Measurements from ENCODE around the gene UBE2QL1.

UBE2QL1 gene

DNA sequence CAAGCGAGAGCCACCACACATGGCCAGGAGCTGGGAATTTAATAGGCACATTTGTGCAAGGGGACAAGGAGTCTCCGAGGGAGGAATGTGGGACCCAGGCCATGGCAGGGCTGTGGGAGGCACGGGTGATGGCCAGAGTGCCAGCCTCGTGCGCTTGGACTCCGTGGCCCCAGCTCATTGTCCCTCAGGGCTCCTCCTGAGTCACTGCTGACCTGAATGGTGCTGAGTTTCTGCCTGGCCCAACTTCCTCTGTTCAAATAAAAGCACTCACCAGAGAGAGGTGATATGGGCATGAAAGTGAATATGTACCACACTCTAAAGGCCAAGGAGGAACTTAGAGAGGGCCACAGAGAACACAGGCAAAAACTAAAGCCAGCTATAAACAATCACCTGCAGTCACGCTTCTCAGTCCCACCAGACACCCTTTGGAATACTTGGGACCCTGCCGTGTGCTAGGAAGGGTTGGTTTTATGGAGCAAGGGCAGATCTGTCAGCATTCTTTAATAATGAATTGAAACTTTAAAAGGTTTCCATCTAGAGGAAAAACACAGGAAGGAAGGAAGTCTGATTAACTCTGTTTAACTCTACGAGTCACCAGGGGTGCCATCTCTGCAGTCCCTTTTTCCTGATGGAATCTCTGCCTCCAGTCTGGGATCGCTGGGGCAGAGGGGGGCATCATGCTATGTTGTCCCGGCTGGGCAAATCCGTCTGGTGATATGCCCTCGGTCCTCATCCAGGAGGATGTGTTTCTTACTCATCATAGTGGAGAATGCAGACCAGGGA, 25.1 kb upstream of the UBE2QL1 start:
- Histone ChIP-seq H3K27ac (no peak overlapping the region), H3K36me3 (replicated peaks) (no peaks in the 10 kb centered on the region), H3K4me3 (ENCODE audit: low read depth, low read length) (no peak overlapping the region), H3K27me3 (replicated peaks) (no peaks in the 10 kb centered on the region)
- in situ Hi-C loops (cut with HindIII; ENCODE audit: low pct_ligation_motif_present, low sequenced_read_pairs) = no loop called here
- no peak for DNase-seq
- TF ChIP-seq CTCF (IDR thresholded peaks at IDR 0.05; ENCODE audit: low read depth, low read length, missing control alignments) = no peak

GRCh38 chr5:6424110-6424659, 24.5 kb upstream of the UBE2QL1 start:
- Histone ChIP-seq H3K4me3 (ENCODE audit: low read depth, low read length) (no peak overlapping the region), H3K36me3 (replicated peaks) (no peaks in the 10 kb centered on the region), H3K27me3 (replicated peaks) (no peaks in the 10 kb centered on the region), H3K27ac (no peak overlapping the region)
- in situ Hi-C loops (cut with HindIII; ENCODE audit: low pct_ligation_motif_present, low sequenced_read_pairs) = no loop called here
- TF ChIP-seq CTCF (IDR thresholded peaks at IDR 0.05; ENCODE audit: low read depth, low read length, missing control alignments) = no peak
- no peak for DNase-seq

- in situ Hi-C loops (cut with HindIII; ENCODE audit: low pct_ligation_motif_present, low sequenced_read_pairs) = no loop called here
- no peak overlapping the region for H3K27ac ChIP-seq
- no peak for TF ChIP-seq CTCF (IDR thresholded peaks at IDR 0.05; ENCODE audit: low read depth, low read length, missing control alignments)
- no peak for DNase-seq
- H3K4me3 ChIP-seq (ENCODE audit: low read depth, low read length) = no peak overlapping the region
- no peaks in the 10 kb centered on the region for H3K27me3 ChIP-seq (replicated peaks)
- H3K36me3 ChIP-seq (replicated peaks) = no peaks in the 10 kb centered on the region
Observed at GRCh38 chr5:6424700-6425099, 24.0 kb upstream of the UBE2QL1 start.

- in situ Hi-C loops (cut with HindIII; ENCODE audit: low pct_ligation_motif_present, low sequenced_read_pairs) = no loop called here
- H3K4me3 ChIP-seq (ENCODE audit: low read depth, low read length) = no peak overlapping the region
Observed at GRCh38 chr5:6427694-6428093, 21.0 kb upstream of the UBE2QL1 start.

GRCh38 chr5:6430418-6431028, 18.1 kb upstream of the UBE2QL1 start:
- Histone ChIP-seq H3K27ac (no peak overlapping the region), H3K36me3 (replicated peaks) (no peaks in the 10 kb centered on the region), H3K4me3 (ENCODE audit: low read depth, low read length) (no peak overlapping the region), H3K27me3 (replicated peaks) (no peaks in the 10 kb centered on the region)
- in situ Hi-C loops (cut with HindIII; ENCODE audit: low pct_ligation_motif_present, low sequenced_read_pairs) = no loop called here
- DNase-seq = no peak
- TF ChIP-seq CTCF (IDR thresholded peaks at IDR 0.05; ENCODE audit: low read depth, low read length, missing control alignments) = no peak

More at GRCh38 chr5:6427694-6428093, 21.0 kb upstream of the UBE2QL1 start:
- Histone ChIP-seq H3K36me3 (replicated peaks) (no peaks in the 10 kb centered on the region), H3K27ac (no peak overlapping the region), H3K27me3 (replicated peaks) (no peaks in the 10 kb centered on the region)
- no peak for TF ChIP-seq CTCF (IDR thresholded peaks at IDR 0.05; ENCODE audit: low read depth, low read length, missing control alignments)
- DNase-seq = no peak
